ENCODE data around the gene RASSF3. TPM values are rescaled to one million over a fixed set of nuclear protein-coding genes. Genes with fewer than 3 reads are reported as not detected.
"Not testable (repeated sequence)": the region's sequence is repeated elsewhere in the genome, so short reads cannot be mapped to it uniquely, and the experiment has no call there.

RASSF3 gene
- total RNA-seq, 1 donor from 2014 or later = 14.9 TPM

DNA sequence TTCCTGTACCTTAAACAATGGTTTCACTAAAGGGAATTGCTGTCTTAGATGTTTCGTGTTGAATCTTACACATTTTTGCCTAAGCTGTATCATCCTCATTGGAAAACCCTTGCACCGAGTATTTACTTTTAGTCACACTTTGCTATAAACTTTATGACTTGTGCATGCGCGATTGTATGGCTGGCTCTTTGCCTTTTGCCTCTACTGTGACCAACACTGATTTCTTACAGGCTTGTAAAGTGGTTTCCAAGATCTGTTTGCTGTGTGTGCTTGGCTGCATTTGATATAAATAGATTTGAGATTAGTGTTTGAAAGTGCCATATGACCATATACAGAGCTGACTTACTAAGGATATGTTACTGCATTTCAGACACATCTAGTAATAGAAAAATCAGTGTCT lies 40.5 kb downstream of the RASSF3 start:
- no peak overlapping the region for H3K4me3 ChIP-seq (ENCODE audit: low read depth, low read length)
- DNase-seq (ENCODE audit: low read depth) = no peak
- TF ChIP-seq, protein P1, sequence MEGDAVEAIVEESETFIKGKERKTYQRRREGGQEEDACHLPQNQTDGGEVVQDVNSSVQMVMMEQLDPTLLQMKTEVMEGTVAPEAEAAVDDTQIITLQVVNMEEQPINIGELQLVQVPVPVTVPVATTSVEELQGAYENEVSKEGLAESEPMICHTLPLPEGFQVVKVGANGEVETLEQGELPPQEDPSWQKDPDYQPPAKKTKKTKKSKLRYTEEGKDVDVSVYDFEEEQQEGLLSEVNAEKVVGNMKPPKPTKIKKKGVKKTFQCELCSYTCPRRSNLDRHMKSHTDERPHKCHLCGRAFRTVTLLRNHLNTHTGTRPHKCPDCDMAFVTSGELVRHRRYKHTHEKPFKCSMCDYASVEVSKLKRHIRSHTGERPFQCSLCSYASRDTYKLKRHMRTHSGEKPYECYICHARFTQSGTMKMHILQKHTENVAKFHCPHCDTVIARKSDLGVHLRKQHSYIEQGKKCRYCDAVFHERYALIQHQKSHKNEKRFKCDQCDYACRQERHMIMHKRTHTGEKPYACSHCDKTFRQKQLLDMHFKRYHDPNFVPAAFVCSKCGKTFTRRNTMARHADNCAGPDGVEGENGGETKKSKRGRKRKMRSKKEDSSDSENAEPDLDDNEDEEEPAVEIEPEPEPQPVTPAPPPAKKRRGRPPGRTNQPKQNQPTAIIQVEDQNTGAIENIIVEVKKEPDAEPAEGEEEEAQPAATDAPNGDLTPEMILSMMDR (conservative IDR thresholded peaks at IDR 0.05; ENCODE audit: low read depth, low read length) = no peak

DNA sequence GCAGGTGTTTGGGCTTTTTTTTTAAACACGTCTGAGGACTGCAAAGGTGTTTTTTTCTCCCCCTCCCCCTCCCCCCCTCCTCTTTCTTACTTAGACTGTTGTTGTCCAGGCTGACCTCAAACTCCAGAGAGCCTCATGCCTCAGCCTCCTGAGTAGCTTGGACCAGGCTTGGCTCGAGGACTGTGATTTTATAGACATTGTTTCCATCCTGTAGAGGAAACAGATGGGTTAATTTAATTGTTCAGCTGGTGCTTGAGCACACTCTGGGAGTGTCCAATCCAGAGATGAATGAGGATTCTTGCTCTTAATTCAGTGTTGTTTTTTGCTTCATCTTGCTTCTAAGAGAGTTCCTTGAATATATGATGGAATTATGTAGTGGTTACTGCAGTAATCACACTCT lies 42.1 kb downstream of the RASSF3 start:
- H3K4me3 ChIP-seq (ENCODE audit: low read depth, low read length) = no peak overlapping the region
- TF ChIP-seq, protein P1 (conservative IDR thresholded peaks at IDR 0.05; ENCODE audit: low read depth, low read length) = no peak

DNA sequence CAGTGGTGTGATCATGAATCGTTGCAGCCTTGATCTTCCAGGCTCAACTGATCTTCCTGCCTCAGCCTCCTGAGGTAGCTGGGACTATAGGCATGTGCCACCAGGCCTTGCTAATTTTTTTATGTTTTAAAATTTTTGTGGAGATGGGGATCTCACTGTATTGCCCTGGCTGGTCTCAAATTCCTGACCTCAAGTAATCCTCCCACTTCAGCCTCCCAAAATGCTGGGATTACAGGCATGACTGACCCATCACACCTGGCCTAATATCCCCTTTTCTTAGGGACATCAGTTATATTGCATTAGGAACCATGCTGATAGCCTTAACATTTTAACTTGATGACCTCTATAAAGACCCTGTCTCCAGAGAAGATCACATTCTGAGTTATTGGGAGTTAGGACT lies 42.8 kb downstream of the RASSF3 start:
- DNase-seq (ENCODE audit: low read depth) = no peak
- TF ChIP-seq, protein P1 (conservative IDR thresholded peaks at IDR 0.05; ENCODE audit: low read depth, low read length) = no peak
- H3K4me3 ChIP-seq (ENCODE audit: low read depth, low read length) = no peak overlapping the region

More for the DNA sequence above, 42.1 kb downstream of the RASSF3 start:
- DNase-seq (ENCODE audit: low read depth) = no peak

DNA sequence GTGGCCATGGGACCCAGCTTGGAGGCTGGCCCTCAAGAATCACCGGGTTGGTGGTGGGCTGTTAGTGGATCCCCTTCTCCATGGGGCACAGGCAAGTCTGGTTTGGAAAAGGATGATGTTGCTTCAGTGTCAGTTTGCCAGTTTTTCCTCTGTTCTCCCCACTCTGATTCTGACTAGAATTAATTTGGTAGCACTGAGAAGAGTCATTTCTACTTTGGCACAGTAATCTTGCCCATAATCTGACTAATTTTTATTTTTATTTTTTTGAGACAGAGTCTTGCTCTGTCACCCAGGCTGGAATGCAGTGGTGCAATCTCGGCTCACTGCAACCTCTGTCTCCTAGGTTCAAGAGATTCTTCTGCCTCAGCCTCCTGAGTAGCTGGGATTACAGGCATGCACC lies 43.6 kb downstream of the RASSF3 start:
- not testable (repeated sequence) for DNase-seq (ENCODE audit: low read depth); H3K4me3 ChIP-seq (ENCODE audit: low read depth, low read length)

DNA sequence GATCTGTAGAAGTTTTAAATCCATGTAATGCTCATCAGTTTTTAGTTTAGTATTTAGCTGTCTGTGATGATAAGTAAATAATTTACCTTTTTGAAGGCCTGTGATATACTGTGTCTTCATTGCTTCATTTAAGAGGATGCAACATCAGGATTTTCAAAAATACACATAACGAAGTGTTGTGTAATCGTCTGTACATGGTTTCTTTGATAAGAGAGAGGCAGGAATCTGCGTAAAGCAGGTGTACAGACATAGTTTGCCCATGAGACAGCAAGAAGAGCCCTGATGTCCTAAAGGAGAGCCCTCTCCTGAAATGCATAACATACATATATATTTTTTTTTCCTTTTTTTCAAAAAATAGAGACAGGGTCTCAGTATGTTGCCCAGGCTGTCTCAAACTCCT lies 44.8 kb downstream of the RASSF3 start:
- TF ChIP-seq, protein P1 (conservative IDR thresholded peaks at IDR 0.05; ENCODE audit: low read depth, low read length) = no peak
- DNase-seq (ENCODE audit: low read depth) = no peak
- no peak overlapping the region for H3K4me3 ChIP-seq (ENCODE audit: low read depth, low read length)

DNA sequence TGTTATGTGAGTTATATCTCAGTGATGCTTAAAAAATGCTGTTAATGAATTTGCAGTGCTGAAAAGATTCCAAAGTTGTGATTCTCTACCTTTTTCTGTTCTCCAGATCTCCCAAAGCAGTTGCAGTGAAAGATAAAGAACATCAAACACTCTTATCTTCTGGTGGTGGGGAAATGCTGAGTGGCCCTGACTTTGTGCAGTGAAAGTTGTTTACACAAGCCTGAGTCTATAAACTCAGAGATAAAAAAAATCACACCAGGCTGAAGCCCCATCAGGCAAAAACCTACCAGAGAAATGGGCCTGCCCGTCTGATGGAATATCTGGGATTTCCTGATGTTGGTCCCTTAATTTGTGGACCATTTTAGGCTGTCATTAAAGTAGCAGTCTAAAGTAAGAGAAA lies 46.1 kb downstream of the RASSF3 start:
- no peak overlapping the region for H3K4me3 ChIP-seq (ENCODE audit: low read depth, low read length)
- DNase-seq (ENCODE audit: low read depth) = no peak
- TF ChIP-seq, protein P1 (conservative IDR thresholded peaks at IDR 0.05; ENCODE audit: low read depth, low read length) = no peak

DNA sequence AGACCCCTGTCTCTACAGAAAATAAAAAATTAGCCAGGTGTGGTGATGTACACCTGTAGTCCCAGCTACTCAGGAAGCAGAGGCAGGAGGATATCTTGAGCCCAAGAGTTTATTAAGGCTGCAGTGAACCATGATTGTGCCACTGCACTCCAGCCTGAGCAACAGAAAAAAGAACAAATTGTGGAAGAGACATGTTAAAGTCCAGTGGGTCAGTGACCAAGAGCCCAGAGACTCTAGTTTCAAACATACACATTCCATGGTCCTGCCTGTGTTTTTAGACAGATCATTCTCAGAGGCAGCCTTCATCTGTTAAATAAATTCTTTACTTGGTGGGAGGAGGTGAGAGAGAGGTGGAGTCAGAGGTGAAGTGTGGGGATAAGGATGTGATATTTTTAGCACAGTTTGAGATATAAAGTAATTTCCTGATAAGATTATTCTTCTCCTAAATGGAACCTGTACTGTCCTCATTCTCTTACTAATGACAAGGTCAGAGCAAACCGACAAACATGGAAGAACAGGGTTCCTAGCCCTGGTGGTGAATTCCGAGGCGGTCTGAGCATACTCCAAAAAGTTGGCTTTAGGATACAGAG lies 48.7 kb downstream of the RASSF3 start:
- DNase-seq (ENCODE audit: low read depth) = no peak
- no peak overlapping the region for H3K4me3 ChIP-seq (ENCODE audit: low read depth, low read length)
- TF ChIP-seq, protein P1 (conservative IDR thresholded peaks at IDR 0.05; ENCODE audit: low read depth, low read length) = no peak
